Limb (tissue), 2 donors: Measurements from ENCODE around the gene CNOT2.
"Not testable (repeated sequence)": the region's sequence is repeated elsewhere in the genome, so short reads cannot be mapped to it uniquely, and the experiment has no call there.

ENCODE experiments used
- DNase-seq, 2 donors: peaks; one replicate each; pipeline ENCODE4 v3.0.0-alpha.2; 2016; ENCODE audit errors: extremely low spot score in 2 of 2

CNOT2 gene

GRCh38 chr12:70304684-70305555 is 61.7 kb downstream of the CNOT2 start:
- not testable (repeated sequence) for DNase-seq

GRCh38 chr12:70305794-70306193 is 62.6 kb downstream of the CNOT2 start:
- DNase-seq: no peak

- DNase-seq: no peak
Observed at GRCh38 chr12:70306676-70307075, 63.4 kb downstream of the CNOT2 start.

- DNase-seq: no peak
Observed at GRCh38 chr12:70307868-70308267, 64.6 kb downstream of the CNOT2 start.

GRCh38 chr12:70309348-70309747 is 66.1 kb downstream of the CNOT2 start:
- DNase-seq: no peak

- DNase-seq: no peak
Observed at GRCh38 chr12:70314145-70314544, 70.9 kb downstream of the CNOT2 start.

GRCh38 chr12:70317781-70318180 is 74.5 kb downstream of the CNOT2 start:
- DNase-seq: no peak

GRCh38 chr12:70319605-70320004 is 76.4 kb downstream of the CNOT2 start:
- DNase-seq: no peak

GRCh38 chr12:70321191-70321590 is 78.0 kb downstream of the CNOT2 start:
- DNase-seq: no peak

GRCh38 chr12:70327541-70327940 is 84.3 kb downstream of the CNOT2 start:
- DNase-seq: no peak

- DNase-seq: no peak
Observed at GRCh38 chr12:70329728-70330127, 86.5 kb downstream of the CNOT2 start.

- no peak for DNase-seq
Observed at GRCh38 chr12:70330158-70330557, 86.9 kb downstream of the CNOT2 start.

GRCh38 chr12:70332236-70332635 is 89.0 kb downstream of the CNOT2 start:
- DNase-seq: no peak

GRCh38 chr12:70334742-70335141 is 91.5 kb downstream of the CNOT2 start:
- no peak for DNase-seq

GRCh38 chr12:70338531-70338930 is 95.3 kb downstream of the CNOT2 start:
- no peak for DNase-seq

GRCh38 chr12:70351076-70351475 is 107.8 kb downstream of the CNOT2 start:
- no peak for DNase-seq

GRCh38 chr12:70353780-70354660 is 110.8 kb downstream of the CNOT2 start:
- no peak for DNase-seq

- DNase-seq: no peak
Observed at GRCh38 chr12:70354787-70355186, 111.6 kb downstream of the CNOT2 start.

GRCh38 chr12:70355972-70356371 is 112.7 kb downstream of the CNOT2 start:
- DNase-seq: no peak

- no peak for DNase-seq
Observed at GRCh38 chr12:70359458-70360197, 116.4 kb downstream of the CNOT2 start.

GRCh38 chr12:70360218-70360617 is 117.0 kb downstream of the CNOT2 start:
- DNase-seq: no peak
